ENCODE results near the gene DOLK.

DNA sequence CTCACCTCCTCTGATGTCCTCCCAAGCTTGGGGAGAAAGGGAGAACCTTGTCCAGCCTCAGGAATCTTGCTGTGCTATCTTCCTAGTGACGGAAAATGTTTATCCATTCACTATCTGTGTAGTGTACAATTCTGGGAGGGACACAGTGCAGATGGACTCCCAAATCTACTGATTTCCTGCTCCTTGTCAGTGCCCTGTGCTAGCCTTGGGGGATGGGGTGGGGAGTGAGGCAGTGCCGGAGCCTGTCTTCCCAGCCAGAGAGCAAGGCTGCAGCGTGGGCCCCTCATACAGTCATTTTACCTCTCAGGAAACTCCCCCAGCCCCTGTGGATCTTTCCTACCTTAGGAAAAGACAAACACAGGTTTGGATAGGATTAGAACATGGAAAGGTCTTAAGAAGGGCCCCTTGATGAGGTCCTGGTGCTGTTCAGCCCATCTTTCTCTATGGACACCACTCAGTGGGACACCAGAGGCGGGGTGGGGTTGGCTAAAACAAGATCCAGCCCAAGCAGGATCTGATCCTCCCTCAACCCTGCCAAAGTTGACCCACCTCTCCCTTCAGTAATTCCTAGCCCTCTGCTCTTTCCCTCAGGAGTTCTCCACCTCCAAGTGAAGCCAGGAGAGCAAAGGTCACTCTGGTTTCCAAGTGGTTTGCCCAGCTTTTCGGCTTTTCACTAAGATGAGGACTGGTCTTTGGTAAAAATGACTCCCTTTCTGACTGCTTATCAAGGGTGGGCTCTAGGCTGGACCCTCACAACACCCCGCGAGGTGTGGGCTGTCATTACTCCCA is 3.4 kb downstream of the DOLK start:
- TF ChIP-seq POLR2A (IDR thresholded peaks at IDR 0.05) = no peak
- TF ChIP-seq, protein P1, sequence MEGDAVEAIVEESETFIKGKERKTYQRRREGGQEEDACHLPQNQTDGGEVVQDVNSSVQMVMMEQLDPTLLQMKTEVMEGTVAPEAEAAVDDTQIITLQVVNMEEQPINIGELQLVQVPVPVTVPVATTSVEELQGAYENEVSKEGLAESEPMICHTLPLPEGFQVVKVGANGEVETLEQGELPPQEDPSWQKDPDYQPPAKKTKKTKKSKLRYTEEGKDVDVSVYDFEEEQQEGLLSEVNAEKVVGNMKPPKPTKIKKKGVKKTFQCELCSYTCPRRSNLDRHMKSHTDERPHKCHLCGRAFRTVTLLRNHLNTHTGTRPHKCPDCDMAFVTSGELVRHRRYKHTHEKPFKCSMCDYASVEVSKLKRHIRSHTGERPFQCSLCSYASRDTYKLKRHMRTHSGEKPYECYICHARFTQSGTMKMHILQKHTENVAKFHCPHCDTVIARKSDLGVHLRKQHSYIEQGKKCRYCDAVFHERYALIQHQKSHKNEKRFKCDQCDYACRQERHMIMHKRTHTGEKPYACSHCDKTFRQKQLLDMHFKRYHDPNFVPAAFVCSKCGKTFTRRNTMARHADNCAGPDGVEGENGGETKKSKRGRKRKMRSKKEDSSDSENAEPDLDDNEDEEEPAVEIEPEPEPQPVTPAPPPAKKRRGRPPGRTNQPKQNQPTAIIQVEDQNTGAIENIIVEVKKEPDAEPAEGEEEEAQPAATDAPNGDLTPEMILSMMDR (IDR thresholded peaks at IDR 0.05) = no peak
